ENCODE results near the gene SPA17. TPM values are rescaled to one million over a fixed set of nuclear protein-coding genes. Genes with fewer than 3 reads are reported as not detected.

The SPA17 gene
- total RNA-seq, 2 experiments from 2014 or later: 3.1 to 3.6 TPM

- CTCF ChIA-PET: no interaction called here
- H3K36me3 Mint-ChIP-seq (ENCODE audit: low read depth): no peaks in the 10 kb centered on the region
- no peak for ATAC-seq
These were observed 19.4 kb downstream of the SPA17 start for GRCh38 chr11:124693142-124693541.

GRCh38 chr11:124699547-124699946 lies 25.8 kb downstream of the SPA17 start:
- Mint-ChIP-seq H3K4me3 (no peak overlapping the region), H3K27ac (no peak overlapping the region), H3K4me1 (ENCODE audit: low read depth) (no peaks in the 10 kb centered on the region), H3K9me3 (no peaks in the 10 kb centered on the region), H3K36me3 (ENCODE audit: low read depth) (no peaks in the 10 kb centered on the region), H3K27me3 (peaks cover 4% of the 10 kb centered on the region)
- intact Hi-C loops (cut with micrococcal nuclease): no loop called here
- ATAC-seq (no peak), DNase-seq (no peak)
- ChIA-PET POLR2A (no interaction called here), CTCF (interaction anchor here (1.0 to 1.4 kb wide), 2 partner anchors 14 to 30 kb away, joined by 3 read pairs; no protein-coding TSS in a partner anchor)
- TF ChIP-seq CTCF (IDR thresholded peaks at IDR 0.05): no peak

More at GRCh38 chr11:124693142-124693541, 19.4 kb downstream of the SPA17 start:
- TF ChIP-seq CTCF (IDR thresholded peaks at IDR 0.05): no peak
- Mint-ChIP-seq H3K27ac (no peak overlapping the region), H3K4me1 (ENCODE audit: low read depth) (no peaks in the 10 kb centered on the region), H3K4me3 (no peak overlapping the region), H3K9me3 (peaks cover 2% of the 10 kb centered on the region), H3K27me3 (peaks cover 3% of the 10 kb centered on the region)
- no peak for DNase-seq
- POLR2A ChIA-PET: interaction anchor here (0.6 to 0.7 kb wide), 2 partner anchors 42 to 189 kb away, joined by 3 to 4 read pairs; no protein-coding TSS in a partner anchor
- intact Hi-C loops (cut with micrococcal nuclease): no loop called here

GRCh38 chr11:124700028-124700427 lies 26.3 kb downstream of the SPA17 start:
- no peaks in the 10 kb centered on the region for H3K4me1 Mint-ChIP-seq (ENCODE audit: low read depth)
- CTCF ChIA-PET: interaction anchor here (0.7 to 1.2 kb wide), 3 partner anchors 14 to 30 kb away, joined by 3 to 6 read pairs (median 3); partner anchors contain the start of genes SIAE and SPA17
- POLR2A ChIA-PET: interaction anchor here (1.0 kb wide), 1 partner anchor 38 kb away, joined by 3 read pairs; no protein-coding TSS in a partner anchor
- ATAC-seq: no peak
- no peak overlapping the region for H3K4me3 Mint-ChIP-seq
- no peaks in the 10 kb centered on the region for H3K36me3 Mint-ChIP-seq (ENCODE audit: low read depth)
- intact Hi-C loops (cut with micrococcal nuclease): no loop called here
- DNase-seq: no peak
- no peak overlapping the region for H3K27ac Mint-ChIP-seq
- no peaks in the 10 kb centered on the region for H3K9me3 Mint-ChIP-seq
- peaks cover 4% of the 10 kb centered on the region for H3K27me3 Mint-ChIP-seq
- TF ChIP-seq CTCF (IDR thresholded peaks at IDR 0.05): no peak

GRCh38 chr11:124707829-124708228 lies 34.1 kb downstream of the SPA17 start:
- no peak overlapping the region for H3K4me3 Mint-ChIP-seq
- H3K9me3 Mint-ChIP-seq: peaks cover 8% of the 10 kb centered on the region

More at GRCh38 chr11:124707829-124708228, 34.1 kb downstream of the SPA17 start:
- Mint-ChIP-seq H3K27me3 (peaks cover 4% of the 10 kb centered on the region), H3K4me1 (ENCODE audit: low read depth) (no peaks in the 10 kb centered on the region), H3K27ac (no peak overlapping the region), H3K36me3 (ENCODE audit: low read depth) (no peaks in the 10 kb centered on the region)
- no peak for TF ChIP-seq CTCF (IDR thresholded peaks at IDR 0.05)
- intact Hi-C loops (cut with micrococcal nuclease): no loop called here
- ChIA-PET CTCF (interaction anchor here (1.0 to 1.3 kb wide), 2 partner anchors 39 to 105 kb away, joined by 3 to 4 read pairs; no protein-coding TSS in a partner anchor), POLR2A (interaction anchor here (0.6 kb wide), 1 partner anchor 40 kb away, joined by 3 read pairs; no protein-coding TSS in a partner anchor)
- DNase-seq: no peak
- no peak for ATAC-seq
